HG03045 (cell line): Measurements from ENCODE around the gene ACOT11.
A peak's percentile ranks its signal among the peaks of the same experiment; 100 is the strongest.
"Not testable (repeated sequence)": the region's sequence is repeated elsewhere in the genome, so short reads cannot be mapped to it uniquely, and the experiment has no call there.

Experiments used
- ATAC-seq: cut with Tn5 transposase; IDR thresholded peaks from one replicate; pipeline ENCODE4 v1.9.1; 2021; ENCODE audit warnings: mild to moderate bottlenecking, moderate library complexity; ENCODE audit not compliant: unreplicated experiment

ACOT11 gene

DNA sequence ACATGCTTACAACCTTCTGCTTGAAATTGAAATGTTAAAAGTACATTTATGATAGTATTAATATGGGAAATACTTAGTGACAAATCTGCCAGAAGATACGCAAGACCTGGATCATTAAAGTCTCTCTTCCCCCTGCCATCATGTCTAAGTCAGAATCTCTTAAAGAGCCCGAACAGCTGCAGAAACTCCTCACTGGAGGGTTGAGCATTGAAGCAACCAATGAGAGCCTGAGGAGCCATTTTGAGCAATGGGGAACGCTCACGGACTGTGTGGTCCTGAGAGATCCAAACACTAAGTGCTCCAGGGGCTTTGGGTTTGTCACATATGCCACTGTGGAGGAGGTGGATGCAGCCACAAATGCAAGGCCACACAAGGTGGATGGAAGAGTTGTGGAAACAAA, 11.4 kb upstream of the ACOT11 start:
- ATAC-seq, result not testable (repeated sequence)

DNA sequence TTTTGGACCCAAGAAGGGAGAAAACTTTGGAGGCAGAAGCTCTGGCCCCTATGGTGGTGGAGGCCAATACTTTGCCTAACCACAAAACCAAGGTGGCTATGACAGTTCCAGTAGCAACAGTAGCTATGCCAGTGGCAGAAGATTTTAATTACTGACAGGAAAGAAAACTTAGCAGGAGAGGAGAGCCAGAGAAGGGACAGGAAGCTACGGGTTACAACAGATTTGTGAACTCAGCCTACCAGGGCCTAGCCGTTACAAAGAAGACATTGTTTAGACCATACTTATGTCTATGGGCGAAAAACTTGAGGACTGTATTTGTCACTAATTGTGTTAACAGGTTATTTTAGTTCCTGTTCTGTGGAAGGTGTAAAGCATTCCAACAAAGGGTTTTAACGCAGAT, 10.4 kb upstream of the ACOT11 start:
- ATAC-seq, result no peak

DNA sequence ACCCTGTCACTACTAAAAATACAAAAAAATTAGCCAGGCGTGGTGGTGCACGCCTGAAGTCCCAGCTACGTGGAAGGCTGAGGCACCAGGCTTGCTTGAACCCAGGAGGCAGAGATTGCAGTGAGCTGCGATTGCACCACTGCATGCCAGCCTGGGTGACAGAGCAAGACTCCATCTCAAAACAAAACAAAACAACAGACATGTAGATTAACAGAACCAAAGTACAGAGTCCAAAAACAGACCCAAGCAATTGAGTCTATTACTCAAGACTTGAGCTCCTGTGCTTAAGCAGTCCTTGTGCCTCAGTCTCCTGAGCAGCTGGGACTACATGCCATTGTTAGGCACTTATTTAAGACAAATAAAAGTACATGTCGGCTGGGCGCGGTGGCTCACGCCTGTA, 9.5 kb upstream of the ACOT11 start:
- ATAC-seq, result no peak

DNA sequence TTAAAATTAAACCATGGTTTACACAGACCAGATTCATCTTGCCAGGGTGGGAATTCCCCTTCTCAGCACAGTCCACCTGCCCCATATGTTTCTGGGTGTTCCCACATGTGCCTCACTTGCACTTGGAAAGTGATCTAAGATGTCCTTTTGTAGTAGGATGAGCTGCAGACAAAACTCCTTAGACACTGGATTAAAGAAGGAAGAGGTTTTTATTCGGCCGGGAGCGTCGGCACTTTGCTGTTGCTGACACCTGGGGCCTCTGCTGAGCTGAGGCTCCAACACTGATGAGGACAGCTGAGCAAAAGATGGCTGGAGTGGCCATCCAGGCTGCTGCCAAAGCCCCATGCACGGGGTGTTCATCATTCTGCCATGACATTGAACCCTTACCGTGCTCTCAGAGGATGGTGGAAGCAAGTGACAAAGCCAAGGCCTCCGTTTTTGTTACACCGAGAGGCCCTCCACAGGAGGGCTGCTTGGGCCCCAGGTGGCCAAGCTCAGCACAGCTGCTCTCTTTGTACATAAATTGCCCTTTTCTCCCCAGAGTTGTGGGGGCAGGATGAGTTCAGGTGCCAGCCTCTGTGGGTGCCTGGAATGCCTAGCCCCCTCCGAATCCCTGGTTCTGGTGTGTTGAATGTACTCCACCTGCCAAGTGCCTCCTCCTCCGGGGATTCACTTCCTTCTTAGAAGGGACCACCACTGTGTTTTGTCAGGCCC, 7.3 kb upstream of the ACOT11 start:
- ATAC-seq, result no peak

DNA sequence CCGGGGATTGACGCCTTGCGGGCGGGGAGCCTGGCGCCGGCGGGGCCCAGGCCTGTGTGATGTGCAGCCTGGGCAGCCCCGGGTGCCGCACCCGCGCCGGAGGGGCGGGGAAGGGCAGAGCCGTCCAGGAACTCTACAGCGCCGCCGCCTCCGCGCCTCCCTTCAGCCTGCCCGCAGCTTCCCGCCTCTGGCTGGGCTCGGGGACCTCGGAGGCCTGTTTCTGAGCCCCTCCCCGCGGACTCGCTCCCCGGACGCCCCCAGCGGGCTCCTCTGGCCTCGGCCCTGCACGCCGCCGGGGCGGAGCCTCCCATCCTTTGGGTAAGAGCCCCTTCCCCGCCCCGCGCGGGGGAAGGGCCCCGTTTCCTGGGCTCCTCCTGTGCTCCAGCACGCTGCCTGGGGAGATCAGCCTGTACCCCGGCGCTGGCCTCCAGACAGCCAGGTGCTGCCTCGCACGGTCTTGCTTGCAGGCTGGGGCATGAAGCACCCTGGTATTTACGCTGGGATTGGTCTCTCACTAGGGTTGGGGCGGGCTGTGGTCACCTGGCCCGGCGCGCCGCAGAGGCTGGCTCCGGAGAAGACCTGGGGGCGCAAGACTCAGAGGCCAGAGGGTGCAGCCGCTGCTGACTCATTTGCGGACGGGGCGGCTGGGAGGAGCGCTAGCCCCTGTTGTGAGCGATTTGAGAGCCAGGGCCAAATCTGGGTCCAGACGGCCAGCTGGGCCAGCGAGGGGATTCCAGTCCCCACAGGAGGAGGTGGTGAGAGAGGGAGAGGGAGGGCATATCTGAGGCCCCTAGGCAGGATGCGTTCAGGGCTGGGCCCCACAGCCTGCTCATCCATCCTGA, 5.7 kb upstream of the ACOT11 start:
- ATAC-seq, result peak; percentile 54

DNA sequence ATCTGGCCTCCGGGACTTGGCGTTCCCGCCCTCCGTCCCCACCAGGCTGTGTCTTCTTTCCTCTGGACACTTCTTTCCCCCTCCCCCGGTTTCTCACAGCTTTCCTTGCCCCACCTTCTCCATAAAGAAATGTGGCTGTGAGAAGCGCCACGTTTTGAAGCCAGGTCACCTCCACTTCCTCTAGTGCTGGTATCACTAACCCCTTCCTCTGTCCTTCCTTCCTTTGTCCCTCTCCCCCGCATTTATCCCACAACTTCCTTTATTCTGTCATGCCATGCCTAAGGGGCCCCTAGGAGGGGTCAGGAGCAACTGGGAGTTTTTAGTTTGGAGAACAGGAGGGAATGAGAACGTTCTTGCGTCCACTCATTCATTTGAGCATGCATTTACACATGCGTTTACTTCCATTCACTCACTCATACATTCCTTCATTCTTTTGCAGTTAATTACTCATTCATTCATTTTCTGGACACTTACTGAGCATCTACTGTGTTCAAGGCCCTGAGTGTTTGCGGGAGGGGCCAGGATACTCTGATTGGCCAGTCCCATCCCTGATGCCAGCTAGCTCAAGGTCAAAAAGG, 5.0 kb upstream of the ACOT11 start:
- no peak for ATAC-seq

DNA sequence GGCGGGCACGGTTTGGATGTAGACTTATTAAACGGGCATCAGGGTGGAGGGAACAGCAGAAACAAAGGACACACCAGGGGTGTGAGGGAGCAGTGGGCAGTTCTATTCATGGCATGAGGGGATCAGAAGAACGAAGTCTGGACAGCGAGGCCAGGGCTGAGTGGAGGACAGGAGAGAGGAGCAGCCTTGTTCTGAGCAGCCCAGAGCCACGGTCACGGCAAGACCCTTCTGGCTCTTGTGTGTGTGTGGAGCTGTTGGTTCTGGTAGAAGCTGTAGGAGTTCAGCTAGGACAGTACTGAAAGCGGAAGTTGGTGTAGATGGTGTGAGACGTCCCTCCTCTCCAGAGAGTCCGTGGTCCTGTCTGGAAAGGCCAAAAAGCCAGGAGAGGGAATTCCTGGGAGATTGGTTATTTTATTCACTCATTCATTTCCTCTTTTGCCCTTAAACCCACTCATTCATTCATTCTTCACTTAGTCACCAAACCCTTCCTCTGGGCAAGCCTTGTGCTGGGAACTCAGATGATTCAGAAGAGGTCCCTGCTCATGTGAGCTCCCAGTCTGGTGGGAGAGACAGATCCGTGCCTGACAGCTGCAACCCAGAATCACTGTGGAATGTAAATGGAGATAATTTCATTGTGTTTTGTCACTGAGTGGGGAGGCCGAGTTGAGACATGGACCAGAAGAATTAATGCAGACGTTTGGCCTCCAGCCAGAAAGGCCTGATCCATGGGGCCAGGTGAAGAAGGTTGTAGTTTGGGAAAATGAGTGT, 4.1 kb upstream of the ACOT11 start:
- ATAC-seq, result no peak

DNA sequence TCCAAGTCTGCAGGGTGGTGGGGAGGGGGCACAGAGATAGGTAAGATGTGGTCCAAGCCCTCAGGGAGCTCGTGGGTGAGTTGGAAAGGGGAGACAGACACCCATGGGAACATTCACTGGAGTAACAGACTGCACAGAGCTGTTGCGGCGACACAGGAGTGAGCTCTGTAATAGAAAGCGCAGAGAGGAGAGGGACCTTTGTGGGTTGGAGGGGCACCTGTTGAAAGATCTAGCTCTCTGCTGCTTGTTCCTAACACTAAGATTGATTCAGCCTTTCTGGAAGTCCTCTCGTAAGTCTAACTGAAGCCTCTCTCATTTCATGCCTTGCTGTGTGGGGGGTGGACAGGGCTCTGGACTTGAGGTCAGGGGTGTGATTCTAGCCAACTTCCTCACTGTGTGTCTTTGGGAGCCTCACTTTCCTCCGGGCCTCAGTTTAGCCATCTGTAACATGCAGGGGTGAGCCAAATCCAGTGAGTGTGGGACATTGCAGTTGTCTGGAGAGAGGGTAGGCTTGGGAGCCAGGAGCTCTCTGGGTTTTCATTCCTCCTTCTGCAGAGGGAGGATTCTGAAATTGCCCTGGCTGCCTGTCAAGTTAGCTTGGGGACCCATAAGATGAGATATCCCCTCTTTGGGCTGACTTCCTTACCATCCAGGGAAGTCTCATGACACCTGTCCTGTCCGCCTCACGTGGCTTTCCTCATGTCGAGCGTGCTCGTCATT, 2.0 kb upstream of the ACOT11 start:
- no peak for ATAC-seq

DNA sequence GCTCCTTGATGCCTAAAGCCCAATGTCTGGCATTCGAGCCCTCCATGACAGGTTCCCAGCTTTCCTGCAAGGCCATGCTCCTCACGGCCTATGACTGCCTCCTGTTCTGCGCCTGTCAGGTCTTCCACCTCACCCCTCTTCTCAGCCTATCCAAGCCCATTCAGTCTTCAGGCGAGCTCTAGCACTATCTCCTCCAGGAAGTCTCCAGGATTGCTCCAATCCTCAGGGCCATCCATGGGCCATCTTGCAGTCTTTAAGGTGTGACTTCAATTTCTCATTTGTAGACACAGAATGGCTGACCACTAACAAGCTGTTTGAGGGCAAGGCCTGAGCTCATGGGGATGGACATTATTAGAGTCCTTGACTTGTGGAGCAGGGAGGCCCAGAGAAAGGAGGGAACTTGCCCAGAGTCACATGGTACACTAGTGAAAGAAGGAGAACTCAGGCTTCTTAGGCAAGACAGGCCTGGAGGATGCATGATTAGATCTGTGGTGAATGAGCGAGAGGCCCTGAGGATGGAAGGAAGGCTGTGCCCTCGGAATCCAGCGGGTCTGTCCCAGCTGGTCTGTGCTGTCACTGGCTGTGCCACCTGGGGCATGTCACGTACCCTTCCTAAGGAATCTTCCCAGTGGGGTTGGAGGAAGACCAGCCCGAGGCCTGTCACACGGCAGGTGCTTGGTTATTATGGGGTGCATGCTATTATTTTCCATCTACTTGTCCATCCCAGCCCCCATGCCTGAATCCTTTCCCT, 1.2 kb upstream of the ACOT11 start:
- no peak for ATAC-seq

DNA sequence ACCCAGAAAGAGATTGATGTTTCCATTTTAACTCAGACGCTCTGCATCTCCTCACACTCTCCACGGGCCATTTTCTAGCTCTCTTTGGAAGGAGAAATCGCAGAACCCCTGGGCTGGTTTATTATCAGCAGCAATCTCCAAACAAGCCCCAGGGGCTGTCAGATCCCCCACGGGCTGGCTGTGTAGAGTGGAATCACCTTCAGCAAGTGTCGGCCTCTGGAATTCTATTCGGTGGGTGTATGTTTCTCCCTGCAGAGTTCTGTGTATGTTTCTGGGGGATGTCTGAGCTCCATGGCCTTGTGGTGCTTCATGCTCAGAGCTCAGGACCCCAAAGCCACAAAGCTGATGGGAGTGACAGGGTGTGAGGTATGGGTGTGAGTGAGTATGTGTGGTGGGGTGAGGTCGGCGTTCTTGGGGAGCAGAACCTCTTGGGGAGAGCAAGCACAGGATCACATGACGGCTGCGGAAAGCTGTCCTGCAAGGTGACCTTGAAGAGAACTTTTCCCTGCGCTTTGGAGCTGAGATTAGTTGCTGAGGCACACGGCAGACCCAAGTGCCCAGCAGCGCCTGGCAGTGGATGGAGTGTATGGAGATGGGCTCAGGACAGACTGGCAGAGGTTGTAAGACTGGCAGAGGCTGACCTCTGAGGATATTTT, 489 bp downstream of the ACOT11 start:
- ATAC-seq, result no peak

DNA sequence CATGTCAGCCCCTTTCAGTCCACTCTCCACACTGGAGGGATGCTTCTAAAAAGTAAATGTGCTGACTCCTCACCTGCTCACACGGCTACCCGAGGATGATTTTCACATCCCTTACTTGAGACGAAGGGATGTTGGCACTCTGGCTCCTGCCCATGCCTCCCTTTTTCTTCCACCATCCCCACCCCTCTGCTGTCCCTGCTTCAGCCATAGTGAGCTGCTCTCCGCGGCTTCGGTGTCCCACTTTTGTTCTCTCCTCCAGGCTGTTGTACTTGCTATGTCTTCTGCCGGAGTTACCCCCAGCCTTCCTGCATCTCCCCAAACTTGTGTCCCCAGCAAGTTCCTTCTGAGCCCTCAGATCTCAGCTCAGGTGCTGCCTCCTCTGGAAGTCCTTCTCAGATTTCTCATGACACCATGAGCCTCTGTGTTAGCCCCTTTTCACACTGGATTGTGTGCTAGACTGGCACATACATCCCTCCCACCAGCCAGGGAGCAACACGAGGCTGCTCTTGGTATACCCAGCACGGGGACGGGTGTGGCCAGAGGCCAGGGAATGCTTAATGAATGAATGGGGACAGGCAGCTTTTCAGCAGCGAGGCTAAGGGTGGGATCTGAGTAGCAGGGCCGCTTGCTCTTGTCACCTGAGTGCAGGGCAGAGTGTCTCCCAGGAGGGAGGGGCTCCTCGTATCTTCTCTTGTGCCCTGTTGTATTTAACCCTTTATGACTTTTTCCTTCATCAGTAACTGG, 1.3 kb downstream of the ACOT11 start:
- ATAC-seq, result no peak

DNA sequence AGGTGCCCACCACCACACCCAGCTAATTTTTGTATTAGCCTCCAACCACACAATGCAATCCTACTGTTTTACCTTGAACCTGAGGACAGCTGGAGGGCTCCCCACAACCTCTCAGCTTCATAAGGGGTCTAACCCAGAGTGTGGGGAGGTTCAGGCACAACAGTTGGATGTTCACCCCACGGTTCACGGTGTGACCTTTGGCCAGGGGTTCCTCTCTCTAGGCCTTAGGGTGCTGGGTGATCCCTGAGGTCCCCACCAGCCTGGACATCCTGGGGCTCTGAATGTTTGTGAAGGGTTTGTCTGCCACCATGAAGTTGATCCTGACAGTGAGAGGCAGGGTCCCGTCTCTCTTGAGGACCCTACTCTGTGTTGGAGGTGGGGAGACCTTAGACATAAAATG, 3.9 kb downstream of the ACOT11 start:
- ATAC-seq, result no peak

DNA sequence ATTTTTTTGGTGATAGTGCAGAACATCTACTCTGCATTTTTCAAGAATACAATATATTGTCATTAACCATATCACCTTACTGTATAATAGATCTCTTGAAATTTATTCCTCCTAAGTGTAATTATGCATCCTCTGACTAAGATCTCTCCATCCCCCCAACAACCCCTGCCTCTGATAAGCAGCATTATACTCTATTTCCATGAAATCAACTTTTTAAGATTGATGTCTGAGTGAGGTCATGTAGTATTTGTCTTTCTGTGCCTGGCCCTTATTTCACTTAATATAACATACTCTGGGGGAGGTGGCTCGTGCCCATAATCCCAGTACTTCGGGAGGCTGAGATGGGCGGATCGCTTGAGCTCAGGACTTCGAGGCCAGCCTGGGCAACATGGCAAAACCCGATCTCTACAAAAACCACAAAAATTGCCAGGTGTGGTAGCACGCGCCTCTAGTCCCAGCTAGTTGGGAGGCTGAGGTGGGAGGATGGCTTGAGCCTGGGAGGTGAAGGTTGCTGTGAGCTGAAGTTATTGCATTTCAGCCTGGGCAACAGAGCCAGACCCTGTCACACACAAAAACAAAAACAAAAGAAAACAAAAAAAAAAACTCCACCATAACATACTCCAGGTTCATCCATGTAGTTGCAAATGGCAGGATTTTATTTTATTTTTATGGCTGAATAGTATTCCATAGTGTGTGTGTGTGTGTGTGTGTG, 5.7 kb downstream of the ACOT11 start:
- ATAC-seq, result no peak

DNA sequence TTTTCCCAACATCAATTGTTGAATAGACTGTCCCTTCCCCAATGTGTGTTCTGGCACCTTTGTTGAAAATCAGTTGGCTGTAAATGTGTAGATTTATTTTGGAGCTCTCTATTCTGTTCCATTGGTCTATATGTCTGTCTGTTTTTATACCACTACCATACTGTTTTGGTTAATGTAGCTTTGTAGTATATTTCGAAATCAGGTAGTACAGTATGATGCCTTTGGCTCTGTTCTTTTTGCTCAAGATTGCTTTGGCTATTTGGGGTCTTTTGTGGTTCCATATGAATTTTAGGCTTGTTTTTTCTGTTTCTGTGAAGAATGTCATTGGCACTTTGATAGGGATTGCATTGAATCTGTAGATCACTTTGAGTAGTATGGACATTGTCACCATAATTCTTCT, 8.1 kb downstream of the ACOT11 start:
- ATAC-seq, result no peak

DNA sequence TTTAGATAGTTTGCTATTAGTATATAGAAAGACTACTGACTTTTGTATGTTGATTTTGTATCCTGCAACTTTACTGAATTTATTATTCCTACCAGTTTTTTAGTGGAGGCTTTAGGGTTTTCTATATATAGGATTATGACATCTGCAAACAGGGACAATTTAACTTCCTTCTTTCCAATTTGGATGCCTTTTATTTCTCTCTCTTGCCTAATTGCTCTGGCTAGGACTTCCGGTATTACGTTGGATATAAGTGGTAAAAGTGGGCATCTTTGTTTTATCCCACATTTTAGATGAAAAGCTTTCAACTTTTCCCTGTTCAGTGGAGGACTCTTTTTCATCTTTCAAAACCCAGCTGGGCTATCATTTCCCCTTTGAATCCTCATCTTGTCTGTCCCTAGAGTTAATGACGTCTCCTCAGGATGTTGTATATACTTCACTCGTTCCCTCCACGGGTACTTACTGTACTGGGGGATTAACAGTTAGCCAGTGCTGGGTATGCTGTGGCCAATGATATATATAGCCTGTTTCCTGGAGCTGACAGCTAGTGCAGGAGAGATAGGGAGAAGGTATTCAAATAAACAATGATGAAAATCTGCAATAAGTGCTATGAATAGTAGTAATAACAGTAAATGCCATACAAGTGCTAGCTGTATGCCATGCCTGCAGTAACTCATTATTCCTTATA, 9.8 kb downstream of the ACOT11 start:
- no peak for ATAC-seq

DNA sequence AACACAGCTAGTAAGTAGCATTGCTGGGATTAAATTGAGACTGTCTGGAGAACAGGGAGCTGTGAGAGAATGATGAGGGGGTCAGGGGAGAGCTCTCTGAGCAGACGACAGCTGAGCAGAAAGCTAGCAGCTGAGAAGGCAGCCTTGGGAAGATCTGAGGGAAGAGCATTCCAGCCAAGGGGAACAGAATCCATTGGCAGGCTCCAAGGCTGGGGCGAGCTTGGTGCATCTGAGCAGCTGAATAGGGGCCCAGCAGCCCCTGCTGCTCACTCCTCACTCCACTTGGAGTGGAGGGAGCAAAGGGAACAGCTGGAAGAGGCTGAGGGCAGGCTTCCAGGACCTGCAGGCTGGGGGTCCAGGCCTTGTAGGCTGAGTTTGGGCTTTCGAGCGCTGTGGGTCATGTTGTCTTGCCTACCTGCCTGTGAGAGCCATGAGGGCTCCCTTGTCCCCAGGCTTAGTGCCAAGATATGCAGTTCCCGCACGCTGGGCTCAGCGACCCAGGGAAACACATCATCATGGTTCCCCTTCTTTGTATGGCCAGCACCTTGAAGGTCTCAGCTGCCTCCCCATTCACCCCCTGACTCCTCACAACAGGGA, 10.5 kb downstream of the ACOT11 start:
- ATAC-seq, result no peak

DNA sequence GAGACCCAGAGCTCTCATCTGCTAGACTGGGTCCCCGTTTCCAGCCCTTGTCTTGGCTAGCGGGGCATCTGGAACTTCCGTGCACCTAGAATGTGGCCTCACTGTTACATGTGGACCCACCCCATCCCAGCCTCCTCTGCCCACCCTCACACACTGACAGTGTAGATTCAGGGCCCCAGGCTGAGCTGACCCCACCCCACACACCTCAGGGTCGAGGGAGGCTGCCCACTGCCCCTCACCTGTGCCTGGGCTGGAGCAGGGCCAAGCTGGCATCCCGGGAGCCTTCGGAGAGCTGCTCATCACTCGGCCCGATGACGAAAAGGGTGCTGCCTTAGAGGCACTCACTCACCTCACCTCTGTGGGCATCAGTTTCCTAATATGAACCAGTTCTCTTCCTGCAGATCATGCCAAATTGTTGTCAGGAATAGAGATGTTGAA, 11.1 kb downstream of the ACOT11 start:
- ATAC-seq, result no peak
